Mucosa of rectum (tissue), 2 donors: ENCODE results near the gene TCOF1.

Experiments
- H3K27ac ChIP-seq, 2 donors: one replicate each; pipeline ENCODE4 v1.7.0; 2013; ENCODE audit warnings: inconsistent platforms in 2 of 2, low read depth in 2 of 2, low read length in 2 of 2
- H3K27me3 ChIP-seq, 2 donors: one replicate each; pipeline ENCODE4 v1.7.0; 2013; ENCODE audit warnings: low read length in 2 of 2; ENCODE audit not compliant: control insufficient read depth in 2 of 2, insufficient read depth in 2 of 2
- H3K36me3 ChIP-seq, 2 donors: one replicate each; pipeline ENCODE4 v1.7.0; 2013; ENCODE audit warnings: low read length in 2 of 2; ENCODE audit not compliant: control insufficient read depth in 2 of 2, insufficient read depth in 2 of 2
- H3K4me1 ChIP-seq, 2 donors: one replicate each; pipeline ENCODE4 v1.7.0; 2013; ENCODE audit warnings: low read length in 2 of 2, mild to moderate bottlenecking in 1 of 2; ENCODE audit not compliant: control insufficient read depth in 2 of 2, insufficient read depth in 2 of 2
- H3K4me3 ChIP-seq, 2 donors: one replicate each; pipeline ENCODE4 v1.7.0; 2013; ENCODE audit warnings: low read length in 2 of 2
- H3K9ac ChIP-seq, 2 donors: one replicate each; pipeline ENCODE4 v1.7.0; 2013; ENCODE audit warnings: low read length in 2 of 2, low read depth in 1 of 2, mild to moderate bottlenecking in 1 of 2
- H3K9me3 ChIP-seq, 2 donors: one replicate each; pipeline ENCODE4 v1.7.0; 2013; ENCODE audit warnings: low read length in 2 of 2; ENCODE audit not compliant: control insufficient read depth in 2 of 2
- donor health status: healthy.
- donor health status: Normal muscosa, but diverticular disease.

Gene TCOF1

GRCh38 chr5:150323819-150324218, 33.7 kb upstream of the TCOF1 start:
- Histone ChIP-seq H3K36me3 (no peaks in the 10 kb centered on the region), H3K27ac (no peak overlapping the region), H3K9me3 (no peaks in the 10 kb centered on the region), H3K27me3 (no peaks in the 10 kb centered on the region), H3K4me1 (no peaks in the 10 kb centered on the region), H3K9ac (no peak overlapping the region), H3K4me3 (no peak overlapping the region)

DNA sequence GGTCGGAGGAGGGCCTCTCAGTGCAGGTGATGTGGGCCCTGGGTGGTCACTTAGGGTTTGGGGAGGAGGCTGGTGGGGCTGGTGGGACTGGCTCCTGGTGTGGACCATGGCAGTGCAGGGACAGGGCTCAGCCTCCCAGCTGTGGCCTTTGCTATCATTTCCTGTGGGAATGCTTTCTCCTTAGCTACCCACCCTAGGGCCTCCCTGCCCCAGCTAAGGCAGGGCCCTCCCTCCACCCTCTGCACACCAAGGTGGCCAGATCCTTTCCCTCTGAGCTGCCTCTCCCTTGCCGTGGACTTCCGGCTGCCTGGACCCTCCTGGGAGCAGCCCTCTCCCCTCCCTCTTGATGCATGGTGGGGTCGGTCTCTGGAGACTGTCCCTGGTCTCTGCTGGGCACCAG, 32.1 kb upstream of the TCOF1 start:
- Histone ChIP-seq H3K4me3 (no peak overlapping the region), H3K27ac (no peak overlapping the region), H3K36me3 (no peaks in the 10 kb centered on the region), H3K27me3 (no peaks in the 10 kb centered on the region), H3K4me1 (no peaks in the 10 kb centered on the region), H3K9me3 (no peaks in the 10 kb centered on the region), H3K9ac (no peak overlapping the region)

GRCh38 chr5:150326707-150327106, 30.8 kb upstream of the TCOF1 start:
- Histone ChIP-seq H3K36me3 (no peaks in the 10 kb centered on the region), H3K4me1 (no peaks in the 10 kb centered on the region), H3K9me3 (no peaks in the 10 kb centered on the region), H3K27ac (no peak overlapping the region), H3K27me3 (no peaks in the 10 kb centered on the region), H3K9ac (no peak overlapping the region), H3K4me3 (no peak overlapping the region)

DNA sequence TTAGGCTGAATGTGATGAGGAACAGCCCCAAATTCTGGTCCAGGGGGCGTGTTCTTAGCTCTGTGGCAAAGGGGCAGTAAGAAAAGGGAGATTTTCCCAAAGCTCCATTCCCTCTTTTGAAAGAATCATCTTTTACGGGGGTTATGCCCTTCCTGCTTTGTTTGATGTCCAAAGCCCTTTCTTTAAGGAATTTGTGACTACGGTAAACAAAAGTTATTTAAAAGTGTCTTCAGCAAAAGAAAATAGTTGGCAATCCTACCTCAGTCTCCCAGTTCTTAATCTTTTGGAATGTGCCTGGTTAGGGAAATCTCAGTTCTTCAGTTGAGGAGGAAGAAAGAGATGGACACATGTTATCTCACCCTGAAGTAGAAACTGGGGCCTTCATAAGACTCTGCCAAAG, 30.4 kb upstream of the TCOF1 start:
- Histone ChIP-seq H3K9me3 (no peaks in the 10 kb centered on the region), H3K4me3 (no peak overlapping the region), H3K27me3 (no peaks in the 10 kb centered on the region), H3K27ac (no peak overlapping the region), H3K9ac (no peak overlapping the region), H3K4me1 (no peaks in the 10 kb centered on the region), H3K36me3 (no peaks in the 10 kb centered on the region)

DNA sequence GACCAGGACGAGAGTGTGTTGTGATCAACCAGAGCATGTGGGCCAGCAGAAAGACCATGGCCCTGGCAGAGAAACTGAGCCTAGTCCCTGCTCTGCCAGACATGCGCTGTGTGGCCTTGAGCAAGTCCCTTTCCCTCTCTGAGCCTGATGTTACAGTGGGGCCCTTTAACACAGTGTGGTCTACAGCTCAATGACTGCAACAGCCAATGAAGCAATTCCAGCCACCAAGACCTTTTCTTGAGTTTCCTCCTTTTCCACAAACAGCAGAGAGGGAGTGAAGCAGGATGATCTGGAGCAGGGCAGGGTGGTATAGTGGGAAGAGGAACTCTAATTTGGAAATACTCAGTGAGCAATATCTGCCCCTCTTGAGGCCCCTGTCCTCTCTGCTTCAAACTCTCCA, 29.0 kb upstream of the TCOF1 start:
- H3K9me3 ChIP-seq, result no peaks in the 10 kb centered on the region

DNA sequence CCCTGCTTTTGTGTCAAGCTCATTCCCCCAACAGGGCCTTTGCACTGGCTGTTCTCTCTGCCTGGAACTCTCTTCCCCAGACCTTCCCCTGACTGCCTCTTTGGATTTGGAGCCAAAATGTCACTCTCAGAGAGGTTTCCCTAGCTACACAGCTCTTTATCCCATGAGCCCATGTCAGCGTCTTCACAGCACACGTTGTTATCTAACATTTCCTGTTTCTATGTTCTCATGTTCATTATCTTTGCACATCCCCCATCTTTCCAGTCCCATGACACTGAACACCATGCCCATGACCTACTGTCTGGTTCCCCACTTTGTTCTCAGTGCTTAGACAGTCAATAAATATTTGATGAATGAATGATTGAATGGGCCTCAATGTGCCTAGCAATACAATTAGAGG, 28.5 kb upstream of the TCOF1 start:
- Histone ChIP-seq H3K9ac (no peak overlapping the region), H3K27me3 (no peaks in the 10 kb centered on the region), H3K4me1 (no peaks in the 10 kb centered on the region), H3K27ac (no peak overlapping the region), H3K4me3 (no peak overlapping the region), H3K36me3 (no peaks in the 10 kb centered on the region), H3K9me3 (no peaks in the 10 kb centered on the region)

More for the DNA sequence above, 29.0 kb upstream of the TCOF1 start:
- Histone ChIP-seq H3K27me3 (no peaks in the 10 kb centered on the region), H3K9ac (no peak overlapping the region), H3K4me3 (no peak overlapping the region), H3K36me3 (no peaks in the 10 kb centered on the region), H3K4me1 (no peaks in the 10 kb centered on the region), H3K27ac (no peak overlapping the region)

- Histone ChIP-seq H3K9me3 (no peaks in the 10 kb centered on the region), H3K4me1 (no peaks in the 10 kb centered on the region), H3K27ac (no peak overlapping the region), H3K9ac (no peak overlapping the region), H3K27me3 (no peaks in the 10 kb centered on the region), H3K36me3 (no peaks in the 10 kb centered on the region), H3K4me3 (no peak overlapping the region)
Measured at GRCh38 chr5:150329881-150330876, 27.3 kb upstream of the TCOF1 start.

DNA sequence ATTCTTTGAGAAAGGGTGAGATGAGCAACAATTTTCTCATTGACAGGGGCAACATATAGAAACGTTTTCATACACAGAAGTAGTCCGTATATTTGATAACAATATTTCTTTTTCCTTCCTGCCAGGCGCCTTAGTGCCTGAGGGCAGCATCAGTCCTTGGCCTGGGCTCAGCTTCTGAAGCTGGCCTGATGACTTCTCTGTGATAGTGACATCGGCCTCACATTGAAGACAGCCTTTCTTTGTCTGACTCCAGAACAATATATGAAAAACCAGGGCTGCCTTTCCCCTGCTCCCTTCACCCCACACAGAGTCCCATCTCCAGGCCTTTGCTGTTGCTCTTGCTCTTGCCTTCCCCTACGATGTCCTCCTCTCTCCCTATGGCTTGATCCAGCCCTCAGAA, 24.1 kb upstream of the TCOF1 start:
- H3K4me1 ChIP-seq, result no peaks in the 10 kb centered on the region
- H3K9me3 ChIP-seq, result no peaks in the 10 kb centered on the region
- H3K36me3 ChIP-seq, result no peaks in the 10 kb centered on the region
- H3K27me3 ChIP-seq, result no peaks in the 10 kb centered on the region
- no peak overlapping the region for H3K27ac ChIP-seq
- H3K4me3 ChIP-seq, result no peak overlapping the region
- no peak overlapping the region for H3K9ac ChIP-seq

GRCh38 chr5:150335778-150336177, 21.7 kb upstream of the TCOF1 start:
- no peak overlapping the region for H3K27ac ChIP-seq

GRCh38 chr5:150338546-150338945, 19.0 kb upstream of the TCOF1 start:
- Histone ChIP-seq H3K9ac (no peak overlapping the region), H3K4me1 (peaks cover 0 to 12% of the 10 kb centered on the region in 2 donors), H3K4me3 (no peak overlapping the region), H3K27me3 (no peaks in the 10 kb centered on the region), H3K27ac (no peak overlapping the region), H3K9me3 (no peaks in the 10 kb centered on the region), H3K36me3 (no peaks in the 10 kb centered on the region)

More at GRCh38 chr5:150335778-150336177, 21.7 kb upstream of the TCOF1 start:
- peaks cover 0 to 10% of the 10 kb centered on the region in 2 donors for H3K4me1 ChIP-seq
- H3K9me3 ChIP-seq, result no peaks in the 10 kb centered on the region
- no peak overlapping the region for H3K9ac ChIP-seq
- H3K27me3 ChIP-seq, result no peaks in the 10 kb centered on the region
- H3K4me3 ChIP-seq, result no peak overlapping the region
- H3K36me3 ChIP-seq, result no peaks in the 10 kb centered on the region
